Activated naive CD8-positive, alpha-beta T cell treated with anti-CD3 and anti-CD28 coated beads, Interleukin-2, amount 50 U/mL, for 16 hours (primary cell): ENCODE measurements around the gene BNC2.

ENCODE experiments used
- DNase-seq: peaks from one replicate; pipeline ENCODE4 v3.0.0-alpha.2; 2020; ENCODE audit warnings: low read depth, low spot score

BNC2 gene

DNA sequence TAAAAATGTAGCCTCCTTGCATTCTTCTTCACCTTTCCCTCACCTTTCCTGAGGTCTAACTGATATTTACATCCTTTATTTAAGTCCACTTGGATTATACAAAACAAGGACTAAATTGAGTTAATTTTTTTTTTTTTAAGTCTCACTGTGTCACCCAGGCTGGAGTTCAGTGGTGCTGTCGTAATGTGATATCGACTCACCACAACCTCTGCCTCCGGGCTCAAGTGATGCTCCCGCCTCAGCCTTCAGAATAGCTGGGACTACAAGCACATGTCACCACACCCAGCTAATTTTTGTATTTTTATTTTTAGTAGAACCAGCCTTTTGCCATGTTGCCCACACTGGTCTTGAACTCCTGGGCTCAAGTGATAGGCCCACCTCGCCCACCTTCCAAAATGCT, 195.3 kb downstream of the BNC2 start:
- DNase-seq: no peak

GRCh38 chr9:16673171-16673570, 197.3 kb downstream of the BNC2 start:
- no peak for DNase-seq

GRCh38 chr9:16672501-16672900, 198.0 kb downstream of the BNC2 start:
- DNase-seq: no peak

DNA sequence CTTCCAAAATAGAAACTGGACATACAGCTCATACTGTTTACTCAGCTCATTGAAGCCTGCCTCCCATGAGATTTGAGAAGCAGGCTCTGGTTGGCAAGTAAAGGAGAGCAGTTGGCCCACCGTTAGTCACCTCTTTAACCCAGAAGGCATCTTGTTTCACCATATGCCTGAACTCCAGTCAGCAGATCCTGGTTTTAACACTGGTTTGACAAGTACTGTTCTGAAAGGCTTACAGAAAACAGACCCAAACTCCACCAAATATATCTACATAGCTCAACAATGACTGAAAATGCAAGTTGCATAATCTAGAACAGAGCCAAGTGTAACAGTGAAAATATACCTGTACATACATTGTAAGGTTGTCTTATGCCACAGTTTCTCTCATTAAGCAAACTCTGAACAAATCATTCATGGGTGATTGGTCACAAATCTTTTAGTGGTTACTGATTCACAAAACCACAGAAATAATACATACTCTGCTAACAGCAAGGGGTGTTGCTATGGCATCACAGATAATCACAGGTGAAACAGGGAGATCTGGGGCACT, 198.8 kb downstream of the BNC2 start:
- DNase-seq: no peak

- DNase-seq: no peak
Measured at GRCh38 chr9:16670791-16671190, 199.7 kb downstream of the BNC2 start.

DNA sequence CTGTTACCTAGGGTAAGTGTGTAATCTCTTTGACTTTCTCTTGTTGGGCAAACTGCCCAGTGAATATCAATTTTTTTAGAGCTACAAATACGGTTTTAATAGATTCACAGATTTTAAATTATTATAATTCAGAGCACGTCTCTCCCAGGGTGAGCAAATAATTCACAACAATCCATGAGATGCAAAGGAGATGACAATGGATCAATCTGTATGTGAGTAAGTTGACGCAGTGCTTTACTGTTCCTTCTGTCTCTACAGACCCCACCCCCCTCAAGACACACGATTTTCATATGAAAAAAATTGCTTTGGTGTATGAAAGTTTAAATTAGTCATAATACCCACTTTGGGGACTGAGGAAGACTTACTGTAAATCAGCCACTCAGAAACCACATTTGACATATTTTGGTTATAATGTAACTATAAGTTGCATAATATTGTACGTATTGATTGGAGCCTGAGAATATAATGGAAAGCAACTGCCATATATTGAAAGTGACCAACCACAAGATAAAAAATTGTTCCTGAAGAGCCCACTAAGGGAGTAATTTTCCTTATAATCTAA, 201.7 kb downstream of the BNC2 start:
- DNase-seq: no peak

DNA sequence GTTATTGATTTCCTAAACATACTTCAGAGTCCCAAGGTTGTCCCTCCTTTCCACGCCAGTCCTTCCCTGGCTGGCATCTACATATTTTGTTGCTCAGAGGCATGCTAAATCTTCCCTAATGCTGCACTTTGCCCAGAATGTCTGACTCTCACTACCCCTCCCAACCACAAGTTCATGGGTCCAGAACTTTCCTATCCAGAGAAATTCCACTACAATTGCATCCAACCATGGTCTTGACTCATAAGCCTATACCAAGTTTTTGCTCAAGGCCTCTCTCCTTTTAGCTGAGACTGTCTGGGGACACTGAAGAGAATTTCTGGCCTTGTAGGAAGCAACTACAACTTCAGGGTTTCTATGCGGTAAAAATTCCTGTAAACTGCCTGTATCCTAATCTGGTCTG, 206.3 kb downstream of the BNC2 start:
- no peak for DNase-seq

DNA sequence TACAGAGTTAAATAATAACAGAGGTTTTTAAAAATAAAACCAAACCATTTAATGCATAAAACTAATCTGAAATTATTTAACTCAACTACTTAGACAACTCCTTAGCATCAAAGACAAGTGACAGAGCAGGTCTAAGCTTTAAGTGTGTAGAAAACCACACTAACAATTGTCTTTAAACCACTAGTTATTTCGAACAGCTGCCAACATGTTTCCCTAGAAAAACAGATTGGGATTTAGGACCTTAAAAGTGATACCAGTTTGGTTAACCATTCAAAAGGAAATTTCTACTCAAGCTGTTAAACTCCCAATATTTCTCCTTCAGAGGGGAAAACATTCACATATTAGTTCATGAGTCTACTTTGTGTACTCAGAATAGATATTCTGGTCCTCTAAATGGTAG, 208.7 kb downstream of the BNC2 start:
- DNase-seq: no peak

GRCh38 chr9:16659096-16659495, 211.4 kb downstream of the BNC2 start:
- no peak for DNase-seq

GRCh38 chr9:16656432-16657169, 213.9 kb downstream of the BNC2 start:
- DNase-seq: no peak

DNA sequence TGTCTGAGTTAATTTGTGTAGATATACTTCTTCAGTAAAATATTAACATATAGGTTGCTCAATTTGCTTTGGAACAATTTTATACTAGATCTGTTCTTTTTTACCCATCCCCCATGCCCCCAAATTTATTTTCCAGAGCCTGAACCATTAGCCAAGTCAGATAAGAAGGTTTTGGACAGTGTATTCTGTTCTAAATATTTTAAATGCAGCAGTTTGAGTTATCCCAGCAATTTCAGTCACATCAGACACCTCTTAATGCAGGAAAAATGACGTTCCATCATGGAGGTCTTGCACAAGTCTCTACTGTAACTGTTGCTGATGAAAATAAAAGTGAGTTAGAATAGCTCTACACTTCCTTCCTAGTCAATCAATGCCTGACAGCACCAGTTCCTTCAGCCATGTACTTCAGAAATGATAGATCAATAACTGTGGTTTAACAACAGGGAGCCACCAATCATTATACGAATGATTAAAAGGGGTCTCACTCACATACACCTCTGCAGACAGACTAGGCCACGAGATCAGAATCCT, 215.8 kb downstream of the BNC2 start:
- no peak for DNase-seq

DNA sequence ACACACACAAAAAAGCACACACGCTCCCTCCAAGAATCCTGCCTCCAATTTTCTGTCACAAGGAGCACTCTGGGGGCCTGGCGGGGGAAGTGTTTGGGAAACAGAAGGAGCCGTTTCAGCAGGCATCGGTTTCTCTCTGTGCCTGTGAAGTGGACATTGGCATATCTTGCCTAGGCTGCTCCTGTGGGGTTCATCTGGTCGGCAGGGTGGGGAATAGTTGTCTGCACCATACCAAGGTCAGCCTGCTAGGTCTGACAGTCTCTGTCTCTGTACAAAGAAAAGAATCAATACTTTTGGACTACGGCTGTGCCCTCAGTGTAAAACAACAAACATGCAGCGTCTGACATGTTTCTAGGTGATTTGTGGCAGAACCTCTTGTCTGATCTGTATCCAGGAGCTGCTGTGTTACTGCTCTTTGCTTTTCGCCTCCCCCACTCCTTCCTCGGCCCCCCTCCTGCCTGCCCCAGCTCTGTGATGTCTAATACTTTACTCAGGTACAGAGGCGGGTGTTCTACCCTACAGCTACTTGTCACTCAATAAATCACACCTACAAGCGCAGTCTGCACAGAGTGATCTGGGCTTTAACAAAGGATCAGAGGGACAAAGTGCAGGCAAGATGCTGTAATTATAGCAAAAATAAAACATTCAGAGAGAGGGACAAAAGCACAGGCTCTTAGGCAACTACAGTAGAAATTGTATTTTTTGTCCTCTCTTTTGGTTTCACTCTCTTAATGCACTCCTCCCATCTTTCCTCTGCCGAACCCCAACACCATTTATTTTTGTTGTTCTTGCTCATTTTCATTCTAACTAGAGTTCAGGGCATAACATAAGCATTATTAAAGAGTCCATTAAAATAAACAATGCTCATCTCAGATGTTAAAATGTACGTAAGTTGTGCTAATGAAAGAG, 216.7 kb downstream of the BNC2 start:
- no peak for DNase-seq

GRCh38 chr9:16652582-16652981, 217.9 kb downstream of the BNC2 start:
- no peak for DNase-seq

DNA sequence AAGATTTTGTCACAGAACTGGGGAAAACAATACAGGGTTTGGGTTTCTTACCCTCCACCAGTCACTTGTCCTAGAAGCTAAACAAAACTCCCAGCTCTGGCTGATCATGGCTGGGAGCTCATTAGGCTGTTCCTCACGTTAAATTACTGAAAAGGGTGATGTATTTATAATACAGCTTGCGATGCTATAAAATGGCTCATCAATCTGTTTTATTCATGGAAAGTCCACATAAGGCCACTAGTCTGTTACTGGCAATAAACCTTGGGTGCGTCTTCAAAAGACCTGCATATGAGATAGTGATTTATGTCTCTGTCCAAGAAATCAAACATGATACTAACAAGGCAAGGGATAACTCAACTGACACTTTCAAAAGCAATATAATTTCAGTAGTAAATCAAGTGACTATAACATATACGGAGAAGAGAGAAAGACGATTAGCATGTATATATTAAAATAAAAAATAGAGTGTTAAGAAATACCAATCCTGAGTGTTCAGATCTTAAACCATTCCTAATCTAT, 219.0 kb downstream of the BNC2 start:
- DNase-seq: no peak

DNA sequence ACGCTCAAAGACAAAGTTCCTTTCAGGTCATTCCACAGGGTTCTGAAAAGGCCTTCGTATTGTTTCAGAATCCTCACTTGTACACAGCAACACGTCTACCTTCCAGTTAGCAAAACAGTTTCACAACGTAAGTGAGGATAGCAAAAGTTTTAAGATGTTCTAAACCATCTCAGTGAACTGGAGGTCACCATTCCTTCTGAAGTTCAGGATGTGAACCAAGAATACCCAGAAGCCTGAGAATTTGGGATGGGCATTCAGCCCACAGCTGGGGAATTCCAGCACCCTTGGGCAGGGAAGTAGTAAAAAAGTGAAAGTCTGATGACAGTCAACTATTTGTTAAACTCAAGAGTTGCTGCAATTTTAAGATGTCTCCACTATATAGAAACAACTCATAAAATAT, 224.5 kb downstream of the BNC2 start:
- DNase-seq: no peak

DNA sequence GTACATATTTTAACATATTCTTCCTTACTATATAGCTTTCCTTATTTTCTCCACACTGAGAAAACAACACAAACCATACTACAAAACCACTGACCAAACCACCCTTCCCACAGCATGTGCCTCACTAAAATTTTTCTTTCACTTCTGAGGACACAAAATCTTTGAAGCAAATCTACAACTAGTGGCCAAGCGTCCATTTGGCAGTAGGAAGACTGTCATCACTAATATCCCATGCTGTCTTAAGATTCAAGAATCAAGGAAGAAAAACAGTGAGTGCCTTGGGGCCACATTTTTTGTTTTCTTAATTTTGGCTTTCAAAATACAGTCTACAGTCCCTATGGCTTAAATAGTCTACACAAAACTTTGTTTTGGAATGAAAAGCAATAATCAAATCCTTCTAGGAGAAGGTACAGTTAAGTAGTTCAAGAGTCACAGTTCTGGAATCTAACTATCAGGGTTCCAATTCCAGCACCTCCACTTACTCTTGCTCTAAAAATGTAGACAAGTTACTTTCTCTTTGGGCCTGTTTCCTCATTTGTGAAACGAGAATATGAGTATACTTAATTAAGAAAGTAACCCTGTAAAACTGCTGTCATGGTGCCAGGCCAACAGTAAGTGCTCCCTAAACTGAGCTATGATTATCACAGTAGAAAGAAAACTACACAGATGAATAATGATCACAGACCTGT, 227.9 kb downstream of the BNC2 start:
- DNase-seq: no peak

DNA sequence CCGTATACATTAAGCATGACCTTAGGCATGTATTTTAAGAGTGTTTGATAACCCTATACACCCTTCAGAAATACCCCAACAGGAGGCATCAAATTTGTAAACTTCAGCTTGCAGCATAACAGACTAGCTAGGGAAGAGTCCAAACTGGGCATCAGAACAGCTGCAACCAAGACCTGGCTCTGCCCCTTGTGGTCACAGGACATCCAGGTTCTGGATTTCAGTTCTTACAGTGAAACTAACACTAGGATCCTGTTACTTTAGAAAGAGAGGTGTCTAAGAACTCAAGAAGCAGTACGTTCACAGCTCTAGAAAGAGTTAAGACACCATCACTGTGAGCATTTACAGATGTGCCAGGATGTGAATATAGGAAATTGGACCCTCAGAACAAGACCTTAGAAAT, 229.8 kb downstream of the BNC2 start:
- no peak for DNase-seq

DNA sequence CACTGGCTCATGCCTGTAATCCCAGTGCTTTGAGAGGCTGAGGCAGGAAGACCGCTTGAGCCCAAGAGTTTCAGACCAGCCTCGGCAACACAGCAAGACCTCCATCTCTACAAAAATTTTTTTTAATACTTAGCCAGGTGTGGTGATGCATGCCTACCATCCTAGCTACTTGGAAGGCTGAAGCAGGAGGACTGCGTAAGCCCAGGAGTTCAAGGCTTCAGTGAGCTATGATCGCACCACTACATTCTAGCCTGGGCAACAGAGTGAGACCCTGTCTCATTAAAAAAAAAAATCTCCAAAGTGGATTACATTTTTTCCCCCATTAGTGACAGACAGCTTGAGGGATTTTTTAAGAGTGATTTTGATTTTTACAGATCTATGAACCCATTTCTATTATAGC, 230.8 kb downstream of the BNC2 start:
- DNase-seq: no peak

- DNase-seq: no peak
Measured at GRCh38 chr9:16637911-16638310, 232.6 kb downstream of the BNC2 start.

DNA sequence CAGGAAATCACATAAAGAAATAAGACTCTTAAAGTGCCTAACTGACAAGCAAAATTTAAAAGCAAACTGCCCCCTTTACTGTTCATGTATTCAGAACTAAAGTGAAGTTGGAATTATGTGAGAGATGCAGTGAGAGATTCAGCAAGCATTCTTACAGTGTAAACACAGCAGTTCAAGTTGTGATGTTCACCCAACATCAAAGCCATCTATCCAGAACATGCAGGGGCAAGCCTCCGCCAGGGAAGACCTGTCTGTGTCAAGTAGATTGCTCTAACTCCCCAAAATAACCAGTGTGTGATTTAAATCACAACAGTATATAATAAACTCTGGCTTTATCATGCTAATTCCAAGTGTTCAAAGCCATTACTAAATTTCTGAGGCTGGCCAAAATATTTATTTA, 233.3 kb downstream of the BNC2 start:
- no peak for DNase-seq

- no peak for DNase-seq
Measured at GRCh38 chr9:16633794-16634193, 236.7 kb downstream of the BNC2 start.
